ENCODE measurements around the gene RINL.
"Not testable (repeated sequence)": the region's sequence is repeated elsewhere in the genome, so short reads cannot be mapped to it uniquely, and the experiment has no call there.

The RINL gene

DNA sequence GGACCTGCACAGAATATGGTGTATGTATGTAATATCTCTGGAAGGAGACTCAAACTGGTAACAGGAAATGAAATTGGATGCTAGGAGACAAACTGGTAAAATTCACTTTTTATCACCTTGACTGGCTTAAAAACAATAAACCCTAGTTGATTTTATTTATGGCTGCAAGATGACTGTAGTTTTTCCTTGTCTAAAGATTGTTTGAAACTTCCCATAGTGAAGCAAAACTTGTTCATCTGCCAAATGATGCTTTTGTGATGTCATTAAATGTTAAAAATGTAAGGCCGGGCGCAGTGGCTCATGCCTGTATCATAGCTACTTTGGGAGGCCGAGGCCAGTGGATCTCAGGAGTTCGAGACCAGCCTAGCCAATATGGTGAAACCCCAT lies 44.0 kb downstream of the RINL start:
- DNase-seq (ENCODE audit: low read depth): no peak

DNA sequence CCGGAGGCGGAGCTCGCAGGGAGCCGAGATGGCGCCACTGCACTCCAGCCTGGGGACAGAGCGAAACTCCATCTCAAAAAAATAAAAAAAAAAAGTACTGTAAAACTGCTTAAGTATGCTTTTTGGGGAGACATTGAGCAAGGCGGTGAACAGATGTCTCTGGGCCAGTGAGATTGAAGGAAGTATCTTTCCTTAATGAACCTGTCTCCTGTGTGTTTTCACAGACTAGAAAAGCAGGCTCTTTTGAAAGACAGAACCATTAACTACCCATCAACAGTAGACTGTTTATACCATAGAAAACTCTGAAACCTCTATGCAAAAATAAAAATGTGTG lies 45.0 kb downstream of the RINL start:
- no peak for DNase-seq (ENCODE audit: low read depth)

DNA sequence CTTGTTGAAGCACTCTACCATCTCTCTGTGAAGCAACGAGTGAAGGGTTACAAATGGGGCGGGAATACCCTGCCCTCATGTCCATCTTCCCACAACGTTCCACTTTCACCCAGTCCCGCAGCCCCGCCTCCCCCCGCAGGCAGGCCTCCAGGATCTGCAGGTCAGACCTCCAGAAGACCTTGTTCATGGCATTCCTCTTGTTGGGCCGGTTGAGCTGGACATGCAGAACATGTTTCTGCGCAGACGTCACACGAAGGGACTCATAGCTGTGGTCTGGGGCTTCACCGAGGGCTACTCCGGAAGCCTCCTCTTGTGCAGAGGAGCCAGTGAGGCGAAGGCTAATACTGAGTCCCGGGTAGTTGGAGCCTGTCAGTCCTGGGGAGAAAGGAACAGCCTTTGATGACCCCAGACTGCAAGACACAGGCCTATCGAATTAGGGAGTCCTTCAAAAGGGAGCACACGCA lies 46.9 kb downstream of the RINL start:
- no peak for DNase-seq (ENCODE audit: low read depth)

DNA sequence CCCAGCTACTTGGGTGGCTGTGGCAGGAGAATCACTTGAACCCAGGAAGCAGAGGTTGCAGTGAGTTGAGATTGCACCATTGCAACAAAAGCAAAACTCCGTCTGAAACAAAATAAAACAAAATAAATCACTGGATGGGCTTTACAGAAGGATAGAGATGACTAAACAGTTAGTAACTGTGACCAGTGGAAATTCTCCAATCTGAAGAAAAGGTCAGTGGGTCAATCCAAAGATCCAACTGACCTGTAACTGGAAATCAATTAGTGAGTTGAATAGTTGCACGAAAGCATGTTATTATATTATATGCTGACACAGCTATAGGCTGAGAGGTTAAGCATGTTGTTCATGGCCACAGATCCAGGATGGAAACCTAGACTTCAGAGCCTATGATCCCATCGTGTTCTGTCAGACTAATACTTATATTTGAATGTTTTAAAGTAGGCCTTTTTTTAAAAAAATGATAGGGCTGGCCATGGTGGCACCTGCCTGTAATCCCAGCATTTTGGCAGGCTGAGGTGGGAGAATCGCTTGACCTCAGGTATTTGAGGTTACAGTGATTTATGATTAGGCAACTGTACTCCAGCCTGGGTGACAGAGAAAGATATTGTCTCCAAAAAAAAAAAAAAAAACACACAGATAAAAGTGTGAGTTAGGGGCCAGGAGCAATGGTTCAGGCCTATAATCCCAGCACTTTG lies 47.9 kb downstream of the RINL start:
- DNase-seq (ENCODE audit: low read depth): no peak

DNA sequence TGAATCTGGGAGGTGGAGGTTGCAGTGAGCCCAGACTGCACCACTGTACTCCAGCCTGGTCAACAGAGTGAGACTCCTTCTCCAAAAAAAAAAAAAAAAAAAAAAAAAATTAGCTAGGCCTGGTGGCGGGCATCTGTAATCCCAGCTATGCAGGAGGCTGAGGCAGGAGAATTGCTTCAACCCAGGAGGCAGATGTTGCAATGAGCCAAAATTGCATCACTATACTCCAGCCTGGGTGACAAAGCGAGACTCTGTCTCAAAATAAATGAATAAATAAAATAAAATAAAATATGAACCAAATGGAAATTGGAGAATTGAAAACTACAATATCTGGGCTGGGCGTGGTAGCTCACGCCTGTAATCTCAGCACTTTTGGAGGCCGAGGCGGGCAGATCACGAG lies 48.9 kb downstream of the RINL start:
- not testable (repeated sequence) for DNase-seq (ENCODE audit: low read depth)

DNA sequence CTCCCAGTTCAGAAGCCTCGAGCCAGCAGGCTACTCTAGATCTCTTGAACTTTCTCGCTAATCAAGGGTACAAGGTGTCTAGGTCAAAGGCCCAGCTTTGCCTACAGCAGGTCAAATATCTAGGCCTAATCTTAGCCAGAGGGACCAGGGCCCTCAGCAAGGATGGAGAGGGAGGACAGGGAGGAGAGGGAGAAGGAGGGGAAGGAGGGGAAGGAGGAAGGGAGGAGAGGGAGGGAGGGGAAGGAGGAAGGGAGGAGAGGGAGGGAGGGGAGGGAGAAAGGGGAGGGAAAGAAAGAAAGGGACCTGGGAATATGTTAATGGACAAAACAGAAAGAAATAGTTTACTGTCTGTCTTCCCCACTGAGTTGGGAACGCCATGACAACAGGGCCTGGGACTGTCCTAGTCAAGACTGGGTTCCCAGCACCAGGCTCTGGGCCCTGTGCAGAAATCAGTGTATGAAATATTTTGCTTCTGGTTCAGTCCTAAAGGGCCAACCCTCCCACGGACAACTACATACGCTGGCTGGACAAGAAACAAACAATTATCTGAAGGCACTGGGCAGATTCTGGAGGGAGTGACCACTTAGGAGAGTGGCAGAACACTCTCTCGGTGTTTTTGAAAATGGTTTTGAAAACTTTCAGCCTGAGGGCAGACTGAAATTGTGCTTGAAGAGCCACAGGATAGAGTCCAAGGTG lies 51.1 kb downstream of the RINL start:
- no peak for DNase-seq (ENCODE audit: low read depth)

DNA sequence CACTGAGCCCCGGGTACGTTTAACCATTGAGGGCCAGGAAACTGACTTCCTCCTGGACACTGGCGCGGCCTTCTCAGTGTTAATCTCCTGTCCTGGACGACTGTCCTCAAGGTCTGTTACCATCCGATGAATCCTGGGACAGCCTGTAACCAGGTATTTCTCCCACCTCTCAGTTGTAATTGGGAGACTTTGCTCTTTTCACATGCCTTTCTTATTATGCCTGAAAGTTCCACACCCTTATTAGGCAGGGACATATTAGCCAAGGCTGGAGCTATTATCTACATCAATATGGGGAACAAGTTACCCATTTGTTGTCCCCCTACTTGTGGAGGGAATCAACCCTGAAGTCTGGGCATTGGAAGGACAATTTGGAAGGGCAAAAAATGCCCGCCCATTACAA lies 52.1 kb downstream of the RINL start:
- not testable (repeated sequence) for DNase-seq (ENCODE audit: low read depth)

DNA sequence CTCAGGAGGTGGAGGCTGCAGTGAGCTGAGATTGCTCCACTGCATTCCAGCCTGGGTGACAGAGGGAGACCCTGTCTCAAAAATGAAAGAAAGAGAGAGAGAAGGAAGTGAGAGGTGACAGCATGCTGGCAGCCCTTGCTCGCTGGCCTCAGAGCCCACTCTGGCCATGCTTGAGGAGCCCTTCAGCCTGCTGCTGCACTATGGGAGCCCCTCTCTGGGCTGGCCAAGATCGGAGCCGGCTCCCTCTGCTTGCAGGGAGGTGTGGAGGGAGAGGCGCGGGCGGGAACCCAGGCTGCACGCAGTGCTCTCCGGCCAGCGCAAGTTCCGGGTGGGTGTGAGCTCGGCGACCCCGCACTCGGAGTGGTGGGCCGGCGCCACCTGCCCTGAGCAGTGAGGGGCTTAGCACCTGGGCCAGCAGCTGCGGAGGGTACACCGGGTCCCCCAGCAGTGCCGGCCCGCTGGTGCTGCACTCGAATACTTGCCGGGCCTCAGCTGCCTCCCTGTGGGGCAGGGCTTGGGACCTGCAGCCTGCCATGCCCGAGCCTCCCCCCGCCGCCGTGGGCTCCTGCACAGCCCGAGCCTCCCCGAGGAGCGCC lies 56.7 kb downstream of the RINL start:
- not testable (repeated sequence) for DNase-seq (ENCODE audit: low read depth)

DNA sequence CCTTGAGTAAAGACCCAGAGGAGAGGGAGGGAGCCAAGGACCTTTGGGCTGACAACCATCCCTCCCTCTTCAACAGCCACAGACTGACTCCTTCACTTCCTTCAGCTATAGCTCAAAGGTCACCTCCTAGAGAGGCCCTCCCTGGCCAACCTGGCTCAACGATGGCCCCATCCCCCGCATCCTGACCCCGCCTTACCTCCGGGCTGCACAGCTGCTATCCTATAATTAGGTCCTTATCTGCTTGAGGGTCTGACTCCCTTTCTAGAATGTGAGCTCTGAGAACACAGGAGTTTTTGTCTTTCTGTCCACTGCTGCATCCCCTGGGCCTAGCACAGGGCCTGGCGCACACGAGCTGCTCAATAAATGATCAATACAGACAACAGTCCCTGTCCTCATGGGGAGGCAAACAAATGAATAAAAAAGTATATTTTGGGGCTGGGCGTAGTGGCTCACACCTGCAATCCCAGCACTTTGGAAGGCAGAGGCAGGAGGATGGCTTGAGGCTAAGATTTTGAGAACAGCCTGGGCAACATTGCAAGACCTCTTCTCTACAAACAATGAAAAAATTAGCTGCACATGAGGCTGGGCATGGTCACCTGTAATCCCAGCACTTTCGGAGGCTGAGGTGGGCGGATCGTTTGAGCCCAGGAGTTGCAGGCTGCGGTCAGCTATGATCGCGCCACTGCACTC lies 58.7 kb downstream of the RINL start:
- DNase-seq (ENCODE audit: low read depth): no peak
